ENCODE results near the gene LY6G6C.

Gene LY6G6C

DNA sequence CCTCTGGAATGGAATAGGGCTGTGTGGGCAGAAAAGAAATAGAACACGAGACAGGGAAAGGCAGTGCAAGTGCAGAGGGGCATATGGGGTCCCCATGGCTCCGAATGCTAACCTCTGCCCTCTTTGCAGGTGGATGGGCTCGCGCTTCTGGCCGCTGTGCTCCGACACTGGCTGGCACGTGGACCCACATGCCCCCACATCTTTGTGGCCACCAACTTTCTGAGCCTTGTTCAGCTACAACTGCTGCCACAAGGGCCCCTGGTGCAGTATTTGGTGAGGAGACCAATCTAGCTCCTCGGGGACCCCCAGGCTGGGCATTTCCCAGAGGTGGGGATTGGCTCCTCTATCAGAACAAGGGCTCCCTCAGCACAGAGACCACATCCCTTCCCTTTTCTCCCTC lies 39.8 kb upstream of the LY6G6C start:
- no peak for DNase-seq (ENCODE audit: low read depth)
- no peak overlapping the region for H3K4me3 ChIP-seq (ENCODE audit: low read depth, low read length)
- no peak for TF ChIP-seq CTCF (IDR thresholded peaks at IDR 0.05; ENCODE audit: control insufficient read depth, extremely low read depth, insufficient read depth)

- H3K4me3 ChIP-seq (ENCODE audit: low read depth, low read length), result no peak overlapping the region
- DNase-seq (ENCODE audit: low read depth), result no peak
- no peak for TF ChIP-seq CTCF (IDR thresholded peaks at IDR 0.05; ENCODE audit: control insufficient read depth, extremely low read depth, insufficient read depth)
Measured at GRCh38 chr6:31760790-31761189, 39.2 kb upstream of the LY6G6C start.

GRCh38 chr6:31758281-31758680 lies 36.7 kb upstream of the LY6G6C start:
- DNase-seq (ENCODE audit: low read depth), result no peak
- no peak overlapping the region for H3K4me3 ChIP-seq (ENCODE audit: low read depth, low read length)
- no peak for TF ChIP-seq CTCF (IDR thresholded peaks at IDR 0.05; ENCODE audit: control insufficient read depth, extremely low read depth, insufficient read depth)

- no peak overlapping the region for H3K4me3 ChIP-seq (ENCODE audit: low read depth, low read length)
- no peak for DNase-seq (ENCODE audit: low read depth)
- no peak for TF ChIP-seq CTCF (IDR thresholded peaks at IDR 0.05; ENCODE audit: control insufficient read depth, extremely low read depth, insufficient read depth)
Measured at GRCh38 chr6:31752739-31753319, 31.3 kb upstream of the LY6G6C start.

DNA sequence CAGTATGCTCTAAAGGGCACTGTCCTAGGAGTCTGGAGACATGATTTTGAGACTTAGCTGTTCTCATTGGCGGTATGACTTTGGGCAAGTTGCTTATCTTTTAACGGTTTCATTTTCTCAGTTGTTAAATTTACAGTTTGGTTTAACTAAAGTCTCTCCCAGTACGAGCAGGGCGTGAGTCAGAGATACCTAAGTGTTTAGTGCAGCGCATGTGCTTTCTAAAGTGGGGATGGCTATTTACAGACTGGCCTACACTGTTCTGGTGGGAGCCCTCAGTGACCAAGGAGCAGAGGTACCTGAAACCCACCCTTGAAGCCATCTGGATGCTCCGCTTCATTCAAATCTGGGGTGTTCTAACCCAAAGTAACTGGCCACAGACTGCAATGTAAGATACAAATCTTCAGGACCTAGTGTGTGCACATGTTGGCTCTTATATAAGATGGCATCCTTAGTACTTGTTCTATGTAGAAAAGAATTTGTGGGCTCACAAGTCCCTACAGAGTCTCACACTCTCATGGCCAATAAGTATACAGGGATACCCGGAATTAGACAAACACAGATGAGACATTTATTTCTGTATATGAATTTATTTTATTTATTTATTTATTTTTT lies 29.0 kb upstream of the LY6G6C start:
- DNase-seq (ENCODE audit: low read depth), result no peak
- no peak overlapping the region for H3K4me3 ChIP-seq (ENCODE audit: low read depth, low read length)
- no peak for TF ChIP-seq CTCF (IDR thresholded peaks at IDR 0.05; ENCODE audit: control insufficient read depth, extremely low read depth, insufficient read depth)

DNA sequence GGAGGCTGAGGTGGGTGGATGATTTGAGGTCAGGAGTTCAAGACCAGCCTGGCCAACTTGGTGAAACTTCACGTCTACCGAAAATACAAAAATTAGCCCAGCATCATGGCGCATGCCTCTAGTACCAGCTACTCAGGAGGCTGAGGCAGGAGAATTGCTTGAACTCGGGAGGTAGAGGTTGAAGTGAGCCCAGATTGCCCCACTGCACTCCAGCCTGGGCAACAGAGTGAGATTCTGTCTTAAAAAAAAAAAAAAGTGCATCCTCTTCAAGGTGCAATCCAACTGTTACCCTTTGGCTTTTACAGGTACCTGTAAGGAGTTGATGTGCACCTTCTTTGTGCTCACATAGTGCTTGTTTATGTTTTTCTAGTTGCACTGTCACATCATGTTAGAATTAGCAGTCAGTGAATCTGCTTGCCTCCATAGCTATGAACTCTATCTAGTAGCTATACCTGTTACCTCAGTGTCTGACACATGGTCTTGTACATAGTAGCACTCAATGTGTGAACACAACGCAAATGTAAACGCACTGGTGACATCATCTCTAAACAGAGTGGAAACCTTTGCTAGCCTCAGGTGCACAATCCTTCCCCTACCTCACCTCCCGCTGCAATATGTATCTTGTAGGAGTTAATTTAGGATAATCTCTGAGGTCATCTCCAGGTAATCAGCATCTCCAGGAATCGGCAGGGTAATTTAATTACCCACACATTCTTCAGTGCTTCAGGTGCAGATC lies 27.9 kb upstream of the LY6G6C start:
- H3K4me3 ChIP-seq (ENCODE audit: low read depth, low read length), result no peak overlapping the region
- no peak for DNase-seq (ENCODE audit: low read depth)
- no peak for TF ChIP-seq CTCF (IDR thresholded peaks at IDR 0.05; ENCODE audit: control insufficient read depth, extremely low read depth, insufficient read depth)

Data from LNCaP clone FGC (cell line).